GM18858 (cell line): ENCODE measurements around the gene ADPRHL1.

ENCODE experiments used
- ATAC-seq: cut with Tn5 transposase; IDR thresholded peaks from one replicate; pipeline ENCODE4 v1.9.1; 2021; ENCODE audit not compliant: unreplicated experiment

Gene ADPRHL1

GRCh38 chr13:113433391-113433916, 19.8 kb downstream of the ADPRHL1 start:
- no peak for ATAC-seq

GRCh38 chr13:113432506-113433270, 20.6 kb downstream of the ADPRHL1 start:
- ATAC-seq: no peak

GRCh38 chr13:113431171-113431570, 22.1 kb downstream of the ADPRHL1 start:
- ATAC-seq: no peak

- ATAC-seq: no peak
Observed at GRCh38 chr13:113430378-113431110, 22.7 kb downstream of the ADPRHL1 start.

GRCh38 chr13:113429608-113429985, 23.7 kb downstream of the ADPRHL1 start:
- ATAC-seq: no peak

- ATAC-seq: no peak
Observed at GRCh38 chr13:113428871-113429607, 24.2 kb downstream of the ADPRHL1 start.

- ATAC-seq: no peak
Observed at GRCh38 chr13:113428469-113428865, 24.8 kb downstream of the ADPRHL1 start.

- no peak for ATAC-seq
Observed at GRCh38 chr13:113427562-113428468, 25.5 kb downstream of the ADPRHL1 start.

GRCh38 chr13:113426591-113426986, 26.7 kb downstream of the ADPRHL1 start:
- ATAC-seq: no peak

- ATAC-seq: no peak
Observed at GRCh38 chr13:113425941-113426590, 27.2 kb downstream of the ADPRHL1 start.

- no peak for ATAC-seq
Observed at GRCh38 chr13:113423520-113424163, 29.6 kb downstream of the ADPRHL1 start.

GRCh38 chr13:113422807-113423519, 30.3 kb downstream of the ADPRHL1 start:
- no peak for ATAC-seq

GRCh38 chr13:113421673-113422270, 31.5 kb downstream of the ADPRHL1 start:
- no peak for ATAC-seq

- ATAC-seq: no peak
Observed at GRCh38 chr13:113420833-113421600, 32.3 kb downstream of the ADPRHL1 start.

- ATAC-seq: no peak
Observed at GRCh38 chr13:113420232-113420631, 33.1 kb downstream of the ADPRHL1 start.

- ATAC-seq: no peak
Observed at GRCh38 chr13:113419531-113420193, 33.6 kb downstream of the ADPRHL1 start.

GRCh38 chr13:113418722-113419049, 34.6 kb downstream of the ADPRHL1 start:
- ATAC-seq: no peak
